HCT116 (cell line): ENCODE data around the gene GRIA1. TPM values are rescaled to one million over a fixed set of nuclear protein-coding genes. Genes with fewer than 3 reads are reported as not detected.

ENCODE experiments used
- ATAC-seq: fragments of 200-7000 bp; cut with Tn5 transposase; 2 replicates; pipeline ENCODE4 v1.9.1; 2020; ENCODE audit warnings: mild to moderate bottlenecking, moderate library complexity
- Bru-seq: library from RNA; stranded (reverse); fragments of 400-500 nt; gene quantifications from one replicate; lab custom pipeline; 2021; lab: Mats Ljungman, UMichigan
- BruChase-seq, 2 experiments: library from RNA; stranded (reverse); fragments of 400-500 nt; gene quantifications; one replicate each; lab custom pipeline; 2021; lab: Mats Ljungman, UMichigan
- BruUV-seq: library from RNA; stranded (reverse); fragments of 400-500 nt; replicated peaks from 2 replicates; lab custom pipeline; 2021; lab: Mats Ljungman, UMichigan
- CTCF ChIA-PET: fragments of 300-600 bp; sonication (Branson Sonifier 250); formaldehyde crosslinking; loops from one replicate; lab custom pipeline; 2021; ENCODE audit warnings: antibody characterized with exemption; lab: Charles Lee
- POLR2A ChIA-PET: fragments of 300-600, 350-600 bp; sonication (Branson Sonifier 250); formaldehyde crosslinking; loops from one replicate; lab custom pipeline; 2021; ENCODE audit warnings: antibody characterized with exemption; lab: Charles Lee
- RAD21 ChIA-PET, 2 experiments: fragments of 300-600 bp; sonication (Branson Sonifier 250); formaldehyde crosslinking; loops; one replicate each; lab custom pipeline; 2023; ENCODE audit warnings: low total read pairs in 2 of 2; ENCODE audit not compliant: uncharacterized antibody in 2 of 2, unreplicated experiment in 2 of 2, low non-redundant PET in 1 of 2; lab: Charles Lee
- DNase-seq: peaks from one replicate; pipeline ENCODE4 v3.0.0-alpha.2; 2010; ENCODE audit warnings: low read depth, low spot score
- H2AFZ ChIP-seq: fragments of 200-600 bp; shearing (Covaris generic), sonication (generic); 2 replicates; pipeline ENCODE4 v1.6.1; 2017; ENCODE audit warnings: low read depth, mixed run types, mixed read lengths, antibody characterized with exemption, low read length; ENCODE audit not compliant: poor library complexity, severe bottlenecking
- H3K27ac ChIP-seq: 2 replicates; pipeline ENCODE4 v1.5.1; 2012; ENCODE audit warnings: low read depth, low read length
- H3K27me3 ChIP-seq: fragments of 200-600 bp; sonication (generic); 2 replicates; pipeline ENCODE4 v1.6.1; 2016; ENCODE audit warnings: mixed run types, low read length, mixed read lengths; ENCODE audit not compliant: insufficient read depth
- H3K36me3 ChIP-seq, 2 experiments: fragments of 200-500 bp in 1 of 2; fragments of 200-600 bp in 1 of 2; sonication (Bioruptor generic) in 1 of 2; sonication (generic) in 1 of 2; 2 replicates each; pipeline versions ENCODE4 v1.5.1 to v1.6.1; 2014 to 2016; ENCODE audit warnings: low read length in 2 of 2, inconsistent platforms in 1 of 2, mixed read lengths in 1 of 2, mixed run types in 1 of 2; ENCODE audit not compliant: insufficient read depth in 2 of 2, control insufficient read depth in 1 of 2
- H3K4me1 ChIP-seq, 2 experiments: fragments of 200-600 bp in 1 of 2; sonication (generic) in 1 of 2; 2 replicates each; pipeline versions ENCODE4 v1.5.1 to v1.6.1; 2012 to 2017; ENCODE audit warnings: low read length in 2 of 2, inconsistent platforms in 1 of 2, mild to moderate bottlenecking in 1 of 2, mixed read lengths in 1 of 2, mixed run types in 1 of 2, moderate library complexity in 1 of 2; ENCODE audit not compliant: insufficient read depth in 2 of 2, control insufficient read depth in 1 of 2
- H3K4me2 ChIP-seq: fragments of 200-600 bp; sonication (generic); 2 replicates; pipeline ENCODE4 v1.6.1; 2017; ENCODE audit warnings: mixed run types, low read length, mixed read lengths
- H3K4me3 ChIP-seq, 2 experiments: fragments of 200-600 bp in 1 of 2; sonication (generic) in 1 of 2; replicated peaks in 1 of 2; 2 replicates each; pipeline ENCODE4 v1.5.1; 2011 to 2016; ENCODE audit warnings: low read length in 2 of 2, control low read depth in 1 of 2, low read depth in 1 of 2, mild to moderate bottlenecking in 1 of 2, mixed read lengths in 1 of 2, mixed run types in 1 of 2
- H3K79me2 ChIP-seq: fragments of 200-600 bp; sonication (generic); 2 replicates; pipeline ENCODE4 v1.6.1; 2017; ENCODE audit warnings: mild to moderate bottlenecking, mixed run types, low read length, moderate library complexity, mixed read lengths; ENCODE audit not compliant: insufficient read depth
- H3K9ac ChIP-seq: fragments of 200-600 bp; sonication (generic); 2 replicates; pipeline ENCODE4 v1.6.1; 2016; ENCODE audit warnings: low read length, mixed read lengths
- H3K9me2 ChIP-seq: fragments of 200-600 bp; sonication (generic), shearing (Covaris generic); 2 replicates; pipeline ENCODE4 v1.6.1; 2017; ENCODE audit warnings: mixed run types, mild to moderate bottlenecking, moderate library complexity; ENCODE audit not compliant: insufficient read depth
- H3K9me3 ChIP-seq, 2 experiments: fragments of 200-500 bp in 1 of 2; fragments of 200-600 bp in 1 of 2; sonication (Bioruptor generic) in 1 of 2; sonication (generic) in 1 of 2; 2 replicates each; pipeline ENCODE4 v1.6.1; 2014 to 2017; ENCODE audit warnings: low read length in 2 of 2, mixed read lengths in 2 of 2, inconsistent platforms in 1 of 2, low read depth in 1 of 2, mild to moderate bottlenecking in 1 of 2, mixed run types in 1 of 2, moderate library complexity in 1 of 2; ENCODE audit not compliant: control insufficient read depth in 1 of 2, insufficient read depth in 1 of 2
- H4K20me1 ChIP-seq: fragments of 200-600 bp; sonication (generic), shearing (Covaris generic); 2 replicates; pipeline ENCODE4 v1.6.1; 2017; ENCODE audit warnings: mixed run types, mild to moderate bottlenecking, moderate library complexity; ENCODE audit not compliant: insufficient read depth
- ATF3 ChIP-seq: IDR thresholded peaks from 2 replicates; pipeline ENCODE4 v1.6.1; 2012
- CBX3 ChIP-seq: IDR thresholded peaks from 2 replicates; pipeline ENCODE4 v1.6.1; 2012; ENCODE audit warnings: low read depth
- CEBPB ChIP-seq: IDR thresholded peaks from 2 replicates; pipeline ENCODE4 v1.6.1; 2012; ENCODE audit warnings: low read depth
- EZH2 ChIP-seq: fragments of 200-600 bp; sonication (generic); IDR thresholded peaks from 2 replicates; pipeline ENCODE4 v1.6.1; 2017; ENCODE audit warnings: antibody characterized with exemption, mixed run types
- REST ChIP-seq: IDR thresholded peaks from 2 replicates; pipeline ENCODE4 v1.6.1; 2012; ENCODE audit warnings: low read depth
- TCF7L2 ChIP-seq: IDR thresholded peaks from 2 replicates; pipeline ENCODE4 v1.7.0; 2011; ENCODE audit warnings: borderline replicate concordance, inconsistent platforms; ENCODE audit not compliant: insufficient read depth, insufficient read length; ENCODE audit errors: extremely low read depth
- ZBTB33 ChIP-seq: IDR thresholded peaks from 2 replicates; pipeline ENCODE4 v1.6.1; 2011; ENCODE audit warnings: mild to moderate bottlenecking, low read length, moderate library complexity; ENCODE audit not compliant: insufficient replicate concordance; ENCODE audit errors: extremely low read depth
- ZFX ChIP-seq: fragments of 450-650 bp; IDR thresholded peaks from 2 replicates; pipeline ENCODE4 v1.6.1; 2017
- intact Hi-C: fragments of 100-400 bp; cut with micrococcal nuclease; formaldehyde crosslinking; loops from 2 replicates; pipeline ENCODE4 v1.10.0; 2022
- long read RNA-seq: library from polyadenylated mRNA; unstranded; transcript quantifications from one replicate; pipeline ENCODE4 v2.0.0, GENCODE V29; 2021; ENCODE audit not compliant: unreplicated experiment
- polyA plus RNA-seq: library from polyadenylated mRNA; unstranded; fragments of >200 nt; gene quantifications from 2 replicates; pipeline ENCODE4 v1.2.1, GENCODE V29; 2012; ENCODE audit warnings: missing spikeins
- total RNA-seq: library from RNA; stranded (reverse); gene quantifications from one replicate; pipeline ENCODE4 v1.2.1, GENCODE V29; 2021; ENCODE audit not compliant: unreplicated experiment

GRIA1 gene
- total RNA-seq (not detected), Bru-seq, nascent RNA (percentile 2 among the genes with signal in this experiment), BruChase-seq, experiment 1, labeled RNA remaining after a 6-hour chase (percentile 1 among the genes with signal in this experiment), BruChase-seq, experiment 2, labeled RNA remaining after a 2-hour chase (percentile 1 among the genes with signal in this experiment)
- polyA plus RNA-seq, result not detected in 2 replicates
- long read RNA-seq, result 0 reads

GRCh38 chr5:153490118-153491037 lies at the start of gene GRIA1:
GRIA1 (plus strand) TSS chr5:153490670.
- Histone ChIP-seq H3K79me2 (no peaks in the 10 kb centered on the region), H3K9ac (no peak within 1 kb of the TSS), H3K36me3 (no peaks in the 10 kb centered on the region), H3K9me3 (no peaks in the 10 kb centered on the region), H3K27me3 (peaks cover 81% of the 10 kb centered on the region), H3K4me3 (no peak within 1 kb of the TSS), H3K4me2 (no peak within 1 kb of the TSS), H4K20me1 (no peaks in the 10 kb centered on the region), H3K4me1 (no peaks in the 10 kb centered on the region), H3K27ac (no peak within 1 kb of the TSS), H3K9me2 (no peaks in the 10 kb centered on the region), H2AFZ (no peak within 1 kb of the TSS)
- BruUV-seq, result no TSS peak
- ChIA-PET CTCF (interaction anchor here (0.6 kb wide), 1 partner anchor 481 kb away, joined by 4 read pairs; no protein-coding TSS in a partner anchor), RAD21 (no interaction called here), POLR2A (no interaction called here)
- intact Hi-C loops, result no loop called here
- TF ChIP-seq CBX3, result no peak
- TF ChIP-seq CEBPB, result no peak
- TF ChIP-seq ATF3, result no peak
- TF ChIP-seq ZFX, result no peak
- TF ChIP-seq REST, result no peak
- TF ChIP-seq TCF7L2, result no peak
- no peak for TF ChIP-seq ZBTB33
- TF ChIP-seq EZH2, result no peak
- DNase-seq, result no peak
- ATAC-seq, result no peak
